GM23338 (cell line): ENCODE results near the gene FXYD6. TPM values are rescaled to one million over a fixed set of nuclear protein-coding genes. Genes with fewer than 3 reads are reported as not detected.

Experiments used
- ATAC-seq: fragments of 200-7000 bp; cut with Tn5 transposase; 3 replicates; pipeline ENCODE4 v1.9.1; 2020
- DNase-seq: peaks from one replicate; pipeline ENCODE4 v3.0.0-alpha.2; 2015; ENCODE audit warnings: low spot score
- H2AFZ ChIP-seq: fragments of 200-600 bp; sonication (generic); 2 replicates; pipeline ENCODE4 v1.8.0; 2016; ENCODE audit warnings: antibody characterized with exemption, mild to moderate bottlenecking, moderate library complexity
- H3F3A ChIP-seq: fragments of 200-600 bp; sonication (generic); replicated peaks from 2 replicates; pipeline ENCODE4 v1.8.0; 2017; ENCODE audit warnings: antibody characterized with exemption, mixed run types, low read depth
- H3K27ac ChIP-seq: fragments of 200-600 bp; sonication (generic); 2 replicates; pipeline ENCODE4 v1.6.1; 2016; ENCODE audit warnings: low read depth
- H3K27me3 ChIP-seq: fragments of 200-600 bp; sonication (generic); 2 replicates; pipeline ENCODE4 v1.8.0; 2016; ENCODE audit warnings: mild to moderate bottlenecking, mixed run types, moderate library complexity; ENCODE audit not compliant: insufficient read depth
- H3K36me3 ChIP-seq: fragments of 200-600 bp; sonication (generic); 2 replicates; pipeline ENCODE4 v1.8.0; 2016; ENCODE audit warnings: mild to moderate bottlenecking; ENCODE audit not compliant: insufficient read depth
- H3K4me1 ChIP-seq: fragments of 200-600 bp; sonication (generic); 2 replicates; pipeline ENCODE4 v1.8.0; 2016; ENCODE audit warnings: mild to moderate bottlenecking, moderate library complexity; ENCODE audit not compliant: insufficient read depth
- H3K4me2 ChIP-seq: fragments of 200-600 bp; sonication (generic); 2 replicates; pipeline ENCODE4 v1.7.1; 2017; ENCODE audit warnings: mixed run types
- H3K4me3 ChIP-seq: fragments of 200-600 bp; sonication (generic); 2 replicates; pipeline ENCODE4 v1.6.1; 2016; ENCODE audit warnings: mixed run types
- H3K79me2 ChIP-seq: fragments of 200-600 bp; sonication (generic); replicated peaks from 2 replicates; pipeline ENCODE4 v1.8.0; 2017; ENCODE audit warnings: mild to moderate bottlenecking; ENCODE audit not compliant: insufficient read depth
- H3K9me2 ChIP-seq: fragments of 200-600 bp; sonication (generic); 2 replicates; pipeline ENCODE4 v1.8.0; 2017; ENCODE audit not compliant: insufficient read depth
- H4K20me1 ChIP-seq: fragments of 200-600 bp; sonication (generic); replicated peaks from 2 replicates; pipeline ENCODE4 v1.8.0; 2017; ENCODE audit warnings: mild to moderate bottlenecking; ENCODE audit not compliant: insufficient read depth
- H3K27ac Mint-ChIP-seq: 2 replicates; pipeline ENCODE4 v1.8.0; 2020; ENCODE audit warnings: inconsistent platforms, mild to moderate bottlenecking, moderate library complexity, mixed read lengths
- H3K27me3 Mint-ChIP-seq: 3 replicates; pipeline ENCODE4 v1.8.0; 2022; ENCODE audit warnings: low read depth, mild to moderate bottlenecking, moderate library complexity, mixed read lengths, inconsistent platforms; ENCODE audit not compliant: insufficient read depth, poor library complexity
- H3K36me3 Mint-ChIP-seq: 3 replicates; pipeline ENCODE4 v1.8.0; 2021; ENCODE audit warnings: low read depth, mild to moderate bottlenecking, inconsistent platforms, moderate library complexity, mixed read lengths
- H3K4me1 Mint-ChIP-seq: 3 replicates; pipeline ENCODE4 v1.8.0; 2020; ENCODE audit warnings: mild to moderate bottlenecking, inconsistent platforms, mixed read lengths
- H3K4me3 Mint-ChIP-seq: 3 replicates; pipeline ENCODE4 v1.8.0; 2021; ENCODE audit warnings: moderate library complexity, mild to moderate bottlenecking, inconsistent platforms, mixed read lengths
- H3K9me3 Mint-ChIP-seq: 3 replicates; pipeline ENCODE4 v1.8.0; 2020; ENCODE audit warnings: moderate library complexity, mild to moderate bottlenecking, inconsistent platforms, mixed read lengths
- CREB1 ChIP-seq: fragments of 250-450 bp; sonication (Bioruptor Pico); IDR thresholded peaks from 2 replicates; pipeline ENCODE4 v1.5.0; 2020; ENCODE audit warnings: low read depth, mild to moderate bottlenecking, moderate library complexity
- ETS1 ChIP-seq: IDR thresholded peaks from 2 replicates; pipeline ENCODE4 v1.6.1; 2016; ENCODE audit warnings: antibody characterized with exemption
- EZH2 ChIP-seq: fragments of 200-600 bp; sonication (generic); IDR thresholded peaks from one replicate; pipeline ENCODE4 v1.8.0; 2017; ENCODE audit warnings: antibody characterized with exemption, mild to moderate bottlenecking, low read depth; ENCODE audit not compliant: unreplicated experiment
- EZH2phosphoT487 ChIP-seq: fragments of 200-600 bp; sonication (generic); IDR thresholded peaks from one replicate; pipeline ENCODE4 v1.8.1; 2018; ENCODE audit warnings: antibody characterized with exemption; ENCODE audit not compliant: unreplicated experiment
- JUNB ChIP-seq: IDR thresholded peaks from one replicate; pipeline ENCODE4 v1.6.1; 2016; ENCODE audit warnings: antibody characterized with exemption; ENCODE audit not compliant: unreplicated experiment
- NANOG ChIP-seq: IDR thresholded peaks from 2 replicates; pipeline ENCODE4 v1.6.1; 2016; ENCODE audit warnings: antibody characterized with exemption, borderline replicate concordance
- POLR2AphosphoS5 ChIP-seq: IDR thresholded peaks from 2 replicates; pipeline ENCODE4 v1.6.1; 2016; ENCODE audit warnings: antibody characterized with exemption, low read depth
- REST ChIP-seq: IDR thresholded peaks from one replicate; pipeline ENCODE4 v1.6.1; 2018; ENCODE audit warnings: antibody characterized with exemption; ENCODE audit not compliant: unreplicated experiment
- ZNF114 ChIP-seq: fragments of 250-450 bp; sonication (Bioruptor Pico); IDR thresholded peaks from 2 replicates; pipeline ENCODE4 v1.5.0; 2020; ENCODE audit warnings: mild to moderate bottlenecking, moderate library complexity
- ZNF331 ChIP-seq: fragments of 250-450 bp; sonication (Bioruptor Pico); IDR thresholded peaks from 2 replicates; pipeline ENCODE4 v1.5.0; 2020; ENCODE audit warnings: low read depth, mild to moderate bottlenecking, moderate library complexity
- polyA plus RNA-seq: library from polyadenylated mRNA; unstranded; fragments of >200 nt; fragmentation: Nextera tagmentation; extraction: Ambion mirVana; gene quantifications from 2 replicates; pipeline ENCODE4 v1.2.1, GENCODE V29; 2016
- total RNA-seq: library from RNA; depleted of rRNA; stranded (reverse); fragments of >200 nt; shearing (Covaris generic); gene quantifications from 2 replicates; pipeline ENCODE4 v1.2.3, GENCODE V29; 2014
- TF ChIP-seq, protein P1 (sequence below), 2 experiments: fragments of 200-600 bp in 1 of 2; sonication (generic) in 1 of 2; conservative IDR thresholded peaks; 2 replicates each; pipeline versions ENCODE4 v1.5.1 to v1.6.1; 2016 to 2017; ENCODE audit warnings: antibody characterized with exemption in 2 of 2, low read depth in 2 of 2, mild to moderate bottlenecking in 2 of 2, moderate library complexity in 1 of 2

FXYD6 gene
- total and polyA plus RNA-seq, 2 experiments from 2014 or later: 26.2 to 30.7 TPM

GRCh38 chr11:117903505-117904382 is 27.3 kb upstream of the FXYD6 start (continued):
- TF ChIP-seq EZH2: no peak
- TF ChIP-seq CREB1 (CRISPR knock-in tag): no peak
- TF ChIP-seq ZNF114: no peak
- no peak for TF ChIP-seq NANOG
- no peak for TF ChIP-seq POLR2AphosphoS5
- TF ChIP-seq, protein P1, sequence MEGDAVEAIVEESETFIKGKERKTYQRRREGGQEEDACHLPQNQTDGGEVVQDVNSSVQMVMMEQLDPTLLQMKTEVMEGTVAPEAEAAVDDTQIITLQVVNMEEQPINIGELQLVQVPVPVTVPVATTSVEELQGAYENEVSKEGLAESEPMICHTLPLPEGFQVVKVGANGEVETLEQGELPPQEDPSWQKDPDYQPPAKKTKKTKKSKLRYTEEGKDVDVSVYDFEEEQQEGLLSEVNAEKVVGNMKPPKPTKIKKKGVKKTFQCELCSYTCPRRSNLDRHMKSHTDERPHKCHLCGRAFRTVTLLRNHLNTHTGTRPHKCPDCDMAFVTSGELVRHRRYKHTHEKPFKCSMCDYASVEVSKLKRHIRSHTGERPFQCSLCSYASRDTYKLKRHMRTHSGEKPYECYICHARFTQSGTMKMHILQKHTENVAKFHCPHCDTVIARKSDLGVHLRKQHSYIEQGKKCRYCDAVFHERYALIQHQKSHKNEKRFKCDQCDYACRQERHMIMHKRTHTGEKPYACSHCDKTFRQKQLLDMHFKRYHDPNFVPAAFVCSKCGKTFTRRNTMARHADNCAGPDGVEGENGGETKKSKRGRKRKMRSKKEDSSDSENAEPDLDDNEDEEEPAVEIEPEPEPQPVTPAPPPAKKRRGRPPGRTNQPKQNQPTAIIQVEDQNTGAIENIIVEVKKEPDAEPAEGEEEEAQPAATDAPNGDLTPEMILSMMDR (conservative IDR thresholded peaks at IDR 0.05; ENCODE audit: low read depth in 2 of 2): no peak
- TF ChIP-seq ETS1: no peak
- no peak for TF ChIP-seq REST

- H3K27me3 Mint-ChIP-seq: peaks cover 5% of the 10 kb centered on the region
- H4K20me1 ChIP-seq: no peaks in the 10 kb centered on the region
- H3F3A ChIP-seq: no peaks in the 10 kb centered on the region
- H3K4me3 Mint-ChIP-seq: no peak overlapping the region
- no peaks in the 10 kb centered on the region for H3K36me3 ChIP-seq
- 0 out of 2 replicates have a peak, but pooled peaks cover 3% of the 10 kb centered on the region for H3K4me1 ChIP-seq
- H3K9me3 Mint-ChIP-seq: no peaks in the 10 kb centered on the region
- no peak overlapping the region for H3K27ac ChIP-seq
- no peak overlapping the region for H3K4me3 ChIP-seq
- DNase-seq (no peak), ATAC-seq (no peak)
- H3K27me3 ChIP-seq: no peaks in the 10 kb centered on the region
- H3K4me1 Mint-ChIP-seq: peaks cover under 1% of the 10 kb centered on the region; the same call in 2 of the 3 replicates
- H3K36me3 Mint-ChIP-seq: no peaks in the 10 kb centered on the region
- H3K79me2 ChIP-seq: no peaks in the 10 kb centered on the region
- no peaks in the 10 kb centered on the region for H3K9me2 ChIP-seq
- no peak overlapping the region for H2AFZ ChIP-seq
- no peak overlapping the region for H3K4me2 ChIP-seq
- H3K27ac Mint-ChIP-seq: no peak overlapping the region
- TF ChIP-seq CREB1 (CRISPR knock-in tag) (no peak), NANOG (no peak), ZNF331 (CRISPR knock-in tag) (no peak), ETS1 (no peak), EZH2phosphoT487 (no peak), POLR2AphosphoS5 (no peak), EZH2 (no peak), JUNB (no peak), REST (no peak)
These were observed 25.8 kb upstream of the FXYD6 start for GRCh38 chr11:117902001-117902845.
